Measurements from ENCODE around the gene MSLN. TPM values are rescaled to one million over a fixed set of nuclear protein-coding genes. Genes with fewer than 3 reads are reported as not detected.

MSLN gene
- total and polyA plus RNA-seq, 2 donors (not counting 3 experiments of a cell fraction or from before 2014, with no cell fraction given): not detected

GRCh38 chr16:766820-767640 is 6.5 kb downstream of the MSLN start:
- H3K9me3 ChIP-seq (replicated peaks; ENCODE audit: control insufficient read depth, insufficient read depth, low read length): no peaks in the 10 kb centered on the region
- ChIA-PET CTCF (no interaction called here), POLR2A (no interaction called here)
- intact Hi-C loops (cut with micrococcal nuclease) (no loop called here), dilution Hi-C loops (cut with MboI; ENCODE audit: extremely low pct_ligation_motif_present, low sequenced_read_pairs) (no loop called here)
- no peaks in the 10 kb centered on the region for H3K36me3 ChIP-seq (ENCODE audit: control insufficient read depth in 2 of 2, extremely low read depth in 1 of 2, insufficient read depth in 2 of 2, low read length in 2 of 2)
- H3K4me1 ChIP-seq (ENCODE audit: control insufficient read depth, extremely low read depth, insufficient read depth, low read length): no peaks in the 10 kb centered on the region
- no peaks in the 10 kb centered on the region for H3K27me3 ChIP-seq (ENCODE audit: control insufficient read depth in 2 of 2, insufficient read depth in 2 of 2, low read length in 2 of 2)
- no peak overlapping the region for H2AFZ ChIP-seq (ENCODE audit: low read depth, low read length)
- DNase-seq (ENCODE audit: low read depth, low spot score) (no peak), FAIRE-seq (no peak)
- no peaks in the 10 kb centered on the region for H3K9me1 ChIP-seq (replicated peaks; ENCODE audit: control insufficient read depth, extremely low read depth, insufficient read depth, low read length)
- no peak overlapping the region for H3K4me3 ChIP-seq (replicated peaks in 1 of 3; ENCODE audit: insufficient read depth in 1 of 3, low read depth in 1 of 3, low read length in 3 of 3)
- no peak for TF ChIP-seq POLR2A (IDR thresholded peaks at IDR 0.05; ENCODE audit: low read depth, low read length)
- no peak for TF ChIP-seq MYC (IDR thresholded peaks at IDR 0.05; ENCODE audit: low read depth, low read length)
- H3K79me2 ChIP-seq (ENCODE audit: control insufficient read depth, insufficient read depth, low read length): no peaks in the 10 kb centered on the region
- no peaks in the 10 kb centered on the region for H4K20me1 ChIP-seq (replicated peaks; ENCODE audit: control insufficient read depth, extremely low read depth, insufficient read depth, low read length)
- H3K27ac ChIP-seq (ENCODE audit: insufficient read depth, low read depth, low read length): no peak overlapping the region
- H3K9ac ChIP-seq (replicated peaks; ENCODE audit: extremely low read depth, insufficient read depth, low read length): no peak overlapping the region
- BruUV-seq (replicated peaks): no TSS peak
- no peak overlapping the region for H3K4me2 ChIP-seq (ENCODE audit: insufficient read depth, low read length)

DNA sequence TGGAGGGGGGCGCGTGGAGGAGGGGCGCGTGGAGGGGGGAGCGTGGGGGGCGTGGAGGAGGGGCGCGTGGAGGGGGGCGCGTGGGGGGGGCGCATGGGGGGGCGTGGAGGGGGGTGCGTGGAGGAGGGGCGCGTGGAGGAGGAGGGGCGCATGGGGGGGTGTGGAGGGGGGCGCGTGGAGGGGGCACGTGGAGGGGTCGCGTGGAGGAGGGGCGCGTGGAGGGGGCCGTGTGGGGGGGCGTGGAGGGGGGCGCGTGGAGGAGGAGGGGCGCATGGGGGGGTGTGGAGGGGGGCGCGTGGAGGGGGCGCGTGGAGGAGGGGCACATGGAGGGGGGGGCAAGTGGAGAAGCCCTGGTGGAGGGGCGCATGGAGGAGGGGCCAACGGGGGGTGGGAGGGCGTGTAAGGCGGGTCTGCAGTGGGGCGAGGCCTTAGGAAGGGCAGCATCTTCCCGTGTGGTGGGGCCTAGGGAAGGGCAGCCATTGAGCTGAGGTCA is 7.3 kb downstream of the MSLN start:
- H3K79me2 ChIP-seq (ENCODE audit: control insufficient read depth, insufficient read depth, low read length): no peaks in the 10 kb centered on the region
- no peak overlapping the region for H3K9ac ChIP-seq (replicated peaks; ENCODE audit: extremely low read depth, insufficient read depth, low read length)
- dilution Hi-C loops (cut with MboI; ENCODE audit: extremely low pct_ligation_motif_present, low sequenced_read_pairs): no loop called here
- ChIA-PET POLR2A (no interaction called here), CTCF (no interaction called here)
- H3K9me3 ChIP-seq (replicated peaks; ENCODE audit: control insufficient read depth, insufficient read depth, low read length): no peaks in the 10 kb centered on the region
- no peak overlapping the region for H3K27ac ChIP-seq (ENCODE audit: insufficient read depth, low read depth, low read length)
- H3K27me3 ChIP-seq (ENCODE audit: control insufficient read depth in 2 of 2, insufficient read depth in 2 of 2, low read length in 2 of 2): no peaks in the 10 kb centered on the region
- H3K36me3 ChIP-seq (ENCODE audit: control insufficient read depth in 2 of 2, extremely low read depth in 1 of 2, insufficient read depth in 2 of 2, low read length in 2 of 2): no peaks in the 10 kb centered on the region
- no peak for TF ChIP-seq GATA2 (IDR thresholded peaks at IDR 0.05; ENCODE audit: insufficient read depth, insufficient read length, low read depth, low read length)
- no peak for TF ChIP-seq FOS (IDR thresholded peaks at IDR 0.05; ENCODE audit: borderline replicate concordance, insufficient read depth, low read length)
- no peak for TF ChIP-seq JUN (IDR thresholded peaks at IDR 0.05; ENCODE audit: borderline replicate concordance, insufficient read depth, insufficient read length, low read depth)
- TF ChIP-seq CTCF (IDR thresholded peaks at IDR 0.05; ENCODE audit: extremely low read depth in 1 of 2, insufficient read depth in 1 of 2, low read depth in 1 of 2, low read length in 2 of 2): no peak
- TF ChIP-seq POLR2AphosphoS5 (IDR thresholded peaks at IDR 0.05; ENCODE audit: insufficient read depth, low read depth, low read length): no peak
- TF ChIP-seq, protein P1, sequence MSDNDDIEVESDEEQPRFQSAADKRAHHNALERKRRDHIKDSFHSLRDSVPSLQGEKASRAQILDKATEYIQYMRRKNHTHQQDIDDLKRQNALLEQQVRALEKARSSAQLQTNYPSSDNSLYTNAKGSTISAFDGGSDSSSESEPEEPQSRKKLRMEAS (IDR thresholded peaks at IDR 0.05; ENCODE audit: insufficient read depth, insufficient read length): no peak
- TF ChIP-seq POLR2A (IDR thresholded peaks at IDR 0.05; ENCODE audit: low read depth, low read length): no peak
- no peaks in the 10 kb centered on the region for H3K9me1 ChIP-seq (replicated peaks; ENCODE audit: control insufficient read depth, extremely low read depth, insufficient read depth, low read length)
- BruUV-seq (replicated peaks): no TSS peak
- H3K4me3 ChIP-seq (replicated peaks in 1 of 3; ENCODE audit: insufficient read depth in 1 of 3, low read depth in 1 of 3, low read length in 3 of 3): no peak overlapping the region
- intact Hi-C loops (cut with micrococcal nuclease): no loop called here
- H3K4me1 ChIP-seq (ENCODE audit: control insufficient read depth, extremely low read depth, insufficient read depth, low read length): no peaks in the 10 kb centered on the region
- DNase-seq (ENCODE audit: low read depth, low spot score) (no peak), FAIRE-seq (no peak)
- H3K4me2 ChIP-seq (ENCODE audit: insufficient read depth, low read length): no peak overlapping the region
- no peak overlapping the region for H2AFZ ChIP-seq (ENCODE audit: low read depth, low read length)
- no peaks in the 10 kb centered on the region for H4K20me1 ChIP-seq (replicated peaks; ENCODE audit: control insufficient read depth, extremely low read depth, insufficient read depth, low read length)

Data from endothelial cell of umbilical vein (primary cell).